Measurements from ENCODE around the gene SYT6.

DNA sequence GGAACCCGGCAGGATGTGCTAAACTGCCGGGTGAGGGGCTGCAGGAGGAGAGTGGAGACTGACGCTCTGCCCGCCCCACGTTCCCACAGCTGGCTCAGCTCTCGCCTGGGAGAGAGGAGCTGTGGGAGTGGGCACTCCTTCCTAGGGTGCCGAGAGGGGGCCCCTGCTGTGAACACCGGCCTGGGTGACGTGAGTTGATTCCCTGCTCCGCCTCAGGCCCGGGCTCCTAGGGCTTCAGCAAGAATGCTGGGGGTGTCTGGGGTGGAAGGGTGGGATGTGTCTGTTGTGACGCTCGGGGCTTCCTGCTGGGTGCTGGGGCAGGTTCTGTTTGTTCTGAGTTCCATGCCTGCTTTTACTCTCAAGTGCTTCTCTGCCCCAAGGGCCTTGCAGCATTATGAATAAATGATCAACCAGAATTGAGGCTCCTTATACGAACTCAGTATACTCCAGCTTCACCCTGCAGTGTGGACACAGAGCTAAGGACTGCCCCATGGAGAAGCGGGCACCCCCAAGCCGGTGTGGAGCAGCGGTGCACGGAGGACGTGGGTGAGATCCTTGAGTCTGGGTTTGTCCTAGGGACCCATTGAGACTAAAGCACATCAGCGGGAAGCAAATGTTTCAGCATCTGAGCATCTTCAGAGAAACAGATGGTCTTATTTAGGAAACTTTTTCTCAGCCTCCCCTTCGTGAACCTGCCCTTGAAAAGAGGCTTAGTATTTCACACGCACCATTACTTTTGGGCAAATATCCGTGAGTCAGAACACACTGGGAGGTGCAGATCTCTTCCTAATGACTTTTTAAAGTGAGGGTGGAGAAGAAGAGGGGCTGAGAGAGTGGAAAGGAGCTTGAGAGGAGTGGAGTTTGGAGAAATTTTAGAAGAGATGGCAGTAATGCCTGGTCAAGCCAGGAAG, 41.7 kb downstream of the SYT6 start:
- TF ChIP-seq, protein P1, sequence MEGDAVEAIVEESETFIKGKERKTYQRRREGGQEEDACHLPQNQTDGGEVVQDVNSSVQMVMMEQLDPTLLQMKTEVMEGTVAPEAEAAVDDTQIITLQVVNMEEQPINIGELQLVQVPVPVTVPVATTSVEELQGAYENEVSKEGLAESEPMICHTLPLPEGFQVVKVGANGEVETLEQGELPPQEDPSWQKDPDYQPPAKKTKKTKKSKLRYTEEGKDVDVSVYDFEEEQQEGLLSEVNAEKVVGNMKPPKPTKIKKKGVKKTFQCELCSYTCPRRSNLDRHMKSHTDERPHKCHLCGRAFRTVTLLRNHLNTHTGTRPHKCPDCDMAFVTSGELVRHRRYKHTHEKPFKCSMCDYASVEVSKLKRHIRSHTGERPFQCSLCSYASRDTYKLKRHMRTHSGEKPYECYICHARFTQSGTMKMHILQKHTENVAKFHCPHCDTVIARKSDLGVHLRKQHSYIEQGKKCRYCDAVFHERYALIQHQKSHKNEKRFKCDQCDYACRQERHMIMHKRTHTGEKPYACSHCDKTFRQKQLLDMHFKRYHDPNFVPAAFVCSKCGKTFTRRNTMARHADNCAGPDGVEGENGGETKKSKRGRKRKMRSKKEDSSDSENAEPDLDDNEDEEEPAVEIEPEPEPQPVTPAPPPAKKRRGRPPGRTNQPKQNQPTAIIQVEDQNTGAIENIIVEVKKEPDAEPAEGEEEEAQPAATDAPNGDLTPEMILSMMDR (IDR thresholded peaks at IDR 0.05) = no peak
- TF ChIP-seq POLR2A (IDR thresholded peaks at IDR 0.05) = no peak

Measured in thyroid gland (tissue), 4 donors.